Activated gamma-delta T cell treated with Interleukin-2 at 50 U/mL for 16 hours (primary cell): ENCODE results near the gene RGS8.

Experiments
- DNase-seq: peaks from one replicate; pipeline ENCODE4 v3.0.0-alpha.2; 2020

RGS8 gene

DNA sequence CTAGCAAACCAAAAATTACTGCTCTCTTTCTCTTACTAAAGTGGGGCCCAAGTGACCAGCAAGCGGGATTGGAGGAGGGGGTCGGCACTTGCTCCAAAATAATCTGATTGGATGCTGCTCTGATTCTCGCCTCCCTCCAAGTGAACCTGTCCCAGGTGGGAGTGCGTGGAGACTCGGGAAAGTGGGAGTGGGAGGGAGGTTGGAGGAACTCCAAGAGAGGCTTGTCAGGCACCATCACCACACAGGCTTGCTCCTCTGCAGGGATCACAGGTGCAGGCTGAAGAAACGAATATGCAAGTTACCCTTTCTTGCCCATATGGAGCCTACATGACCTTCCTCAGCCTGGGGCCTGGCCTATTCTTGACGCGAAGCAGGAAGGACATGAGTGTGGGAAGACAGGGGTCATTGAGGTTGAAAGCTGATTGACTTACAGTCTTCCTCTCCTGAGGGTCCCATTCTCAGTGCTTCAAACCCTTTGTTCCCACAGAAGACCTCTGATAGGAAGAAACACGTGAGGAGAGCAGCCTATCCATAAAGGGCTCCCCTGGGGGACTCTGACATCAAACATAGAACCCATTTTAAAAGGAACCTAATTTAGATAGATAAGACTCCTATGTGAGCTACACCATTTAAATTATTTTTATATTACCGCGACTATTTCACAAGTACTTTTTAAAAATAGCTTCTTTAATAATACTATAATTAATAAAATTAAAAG, 14.2 kb downstream of the RGS8 start:
- DNase-seq = no peak

DNA sequence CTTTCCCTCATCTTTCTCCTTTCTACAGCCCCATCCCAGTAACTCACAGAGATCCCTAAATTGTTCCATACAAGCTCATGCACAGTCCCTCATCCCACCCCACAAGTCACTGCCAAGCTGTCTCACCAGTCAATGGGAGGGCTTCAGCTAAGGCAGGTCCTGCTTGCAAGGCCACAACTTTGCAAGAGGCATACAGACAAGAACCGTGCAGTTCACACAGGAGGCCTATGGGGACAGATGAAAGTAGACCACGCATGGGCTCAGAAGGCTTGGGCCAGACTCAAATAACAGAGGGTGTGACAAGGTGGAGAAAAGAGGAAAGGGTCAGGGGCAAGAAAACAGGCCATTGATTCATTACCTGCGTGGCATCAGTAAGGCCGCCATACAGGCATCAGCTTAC, 15.1 kb downstream of the RGS8 start:
- no peak for DNase-seq

DNA sequence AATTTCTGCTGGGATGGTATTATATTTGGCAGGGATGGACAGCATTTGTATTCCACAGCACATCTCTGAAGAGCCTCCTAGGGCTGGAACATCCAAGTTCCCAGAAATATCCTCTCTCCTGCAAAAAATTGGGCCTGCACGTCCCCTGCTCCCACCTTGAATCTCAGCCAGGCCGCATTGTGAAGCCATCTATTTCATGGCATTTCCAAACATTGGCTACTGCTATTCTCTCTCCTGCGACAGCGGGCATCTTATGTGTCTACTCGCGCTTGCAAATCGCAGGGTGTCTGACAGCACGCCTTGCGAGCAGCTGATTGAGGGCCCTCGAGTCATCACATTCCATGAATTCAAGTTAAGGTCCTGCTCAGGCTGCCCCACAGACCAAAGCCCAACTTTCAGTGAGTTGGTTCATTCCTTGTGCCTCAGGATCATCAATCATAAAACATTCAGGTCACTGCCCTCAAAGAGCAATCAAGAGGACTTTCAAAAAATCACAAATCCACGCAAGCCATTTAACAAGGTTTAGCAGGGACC, 15.8 kb downstream of the RGS8 start:
- DNase-seq = no peak

DNA sequence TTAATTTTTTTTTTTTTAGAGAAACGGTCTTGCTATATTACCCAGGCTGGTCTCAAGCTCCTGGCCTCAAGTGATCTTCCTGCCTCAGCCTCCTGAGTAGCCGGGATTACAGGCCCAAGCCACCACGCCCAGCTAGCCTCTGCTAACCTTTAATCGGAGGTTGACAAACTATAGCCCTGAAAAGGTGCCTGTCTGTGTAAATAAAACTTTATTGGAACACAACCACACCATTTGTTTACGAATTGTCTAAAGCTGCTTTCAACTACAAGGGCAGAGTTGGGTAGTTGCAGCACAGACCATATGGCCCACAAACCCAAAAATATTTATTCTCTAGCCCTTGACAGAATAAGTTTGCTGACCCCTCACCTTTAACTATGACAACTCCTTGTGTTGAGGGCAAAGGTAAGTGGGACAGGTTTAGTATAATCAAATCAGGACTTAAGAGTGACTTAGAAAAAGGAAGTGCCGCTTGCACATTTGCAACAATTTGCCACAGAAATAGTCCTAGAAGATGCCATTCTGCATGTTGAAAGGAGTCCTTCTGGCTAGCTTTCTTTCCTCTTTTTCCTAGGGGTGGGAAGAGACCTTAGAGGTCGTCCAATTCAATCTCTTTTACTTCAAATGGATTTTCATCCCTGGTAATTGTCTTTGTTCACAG, 16.4 kb downstream of the RGS8 start:
- DNase-seq = no peak

DNA sequence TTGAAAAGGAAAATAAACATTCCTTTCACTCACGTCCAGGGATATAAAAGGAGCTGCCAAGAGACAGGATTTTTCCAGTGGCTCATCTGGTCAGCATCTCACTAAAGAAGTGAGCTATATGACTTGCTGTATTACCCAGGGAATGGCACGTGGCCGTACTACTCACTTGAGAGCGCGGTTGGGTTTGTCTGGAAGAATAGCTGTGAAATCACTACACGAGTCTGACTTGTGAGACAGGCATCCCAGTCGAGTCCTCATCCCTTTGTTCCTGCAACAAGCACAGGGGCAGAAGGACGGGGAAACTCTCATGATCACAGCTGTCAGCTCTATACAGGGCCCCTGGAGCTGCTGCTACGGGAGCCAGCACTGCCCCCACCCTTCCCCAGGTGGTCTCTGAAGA, 17.7 kb downstream of the RGS8 start:
- DNase-seq = no peak

DNA sequence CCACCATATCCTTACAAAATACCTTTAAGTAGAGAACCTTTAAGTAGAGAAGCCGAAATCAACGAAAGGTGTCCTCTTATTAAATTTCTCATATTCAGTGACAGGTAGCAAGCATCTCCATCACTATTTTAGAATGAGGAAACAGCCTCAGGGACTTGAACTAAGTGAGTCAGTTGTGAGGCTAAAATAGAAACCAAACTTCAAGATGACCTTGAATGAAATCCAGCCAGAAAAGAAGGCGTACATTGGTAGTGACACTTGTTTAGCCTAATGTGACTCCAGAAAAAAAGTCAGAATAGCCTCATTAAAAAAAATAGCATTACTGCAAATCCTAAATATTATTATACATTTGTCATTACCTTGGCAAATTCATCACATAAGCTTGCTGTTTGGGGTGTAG, 20.1 kb downstream of the RGS8 start:
- DNase-seq = no peak

DNA sequence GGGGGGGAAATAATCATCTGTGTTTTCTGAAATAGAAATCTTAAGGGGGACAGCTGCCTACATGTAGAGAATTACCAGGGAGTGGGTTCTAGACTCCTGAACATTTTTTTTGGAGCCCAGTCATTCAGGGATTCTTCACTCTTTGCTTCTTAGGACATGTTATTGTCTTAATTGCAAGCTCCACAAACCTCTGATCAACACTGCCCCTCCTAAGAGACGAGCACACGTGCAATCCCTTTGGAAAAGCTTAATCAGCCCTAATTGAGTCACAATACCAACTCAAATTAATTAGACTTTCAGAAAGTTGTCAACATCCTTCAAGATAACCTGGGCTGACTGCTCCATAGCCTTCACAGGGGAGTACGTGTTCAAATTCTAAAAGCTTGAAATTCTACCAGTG, 21.4 kb downstream of the RGS8 start:
- DNase-seq = no peak

DNA sequence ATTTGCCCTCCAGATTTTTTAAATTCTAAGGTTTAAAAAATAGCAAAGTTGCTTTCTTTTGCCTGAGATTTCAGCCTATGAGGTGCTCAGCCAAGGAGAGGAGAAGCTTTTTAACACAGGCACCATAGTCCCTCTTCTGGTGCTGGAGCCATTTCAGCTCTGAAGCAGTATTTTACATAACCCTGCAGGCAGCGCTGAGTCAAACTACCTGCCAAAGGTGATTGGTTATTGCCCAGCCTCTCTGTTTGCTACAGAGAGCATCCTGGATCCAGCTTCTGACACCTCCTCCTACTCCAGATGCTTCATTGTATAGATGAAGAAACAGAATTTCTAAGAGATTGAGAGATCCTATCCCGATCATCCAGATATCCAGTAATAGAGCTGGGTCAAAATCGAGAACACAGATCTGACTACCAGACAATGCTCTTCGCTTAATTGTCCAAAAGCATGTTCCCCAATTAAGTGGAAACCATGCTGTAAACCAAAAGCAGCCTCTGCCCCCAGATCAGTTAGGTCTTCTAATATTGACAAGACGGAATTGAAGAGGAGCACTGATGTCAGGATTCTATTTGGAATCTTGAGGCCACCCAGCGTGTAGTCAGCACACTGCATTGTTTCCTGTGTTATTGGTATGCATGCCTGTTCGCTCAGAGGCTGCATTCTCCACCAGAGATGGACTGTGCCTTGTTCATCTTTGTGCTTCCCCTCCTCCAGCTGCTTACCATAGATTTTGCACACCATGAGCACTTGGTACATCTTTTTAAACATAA, 22.1 kb downstream of the RGS8 start:
- no peak for DNase-seq

DNA sequence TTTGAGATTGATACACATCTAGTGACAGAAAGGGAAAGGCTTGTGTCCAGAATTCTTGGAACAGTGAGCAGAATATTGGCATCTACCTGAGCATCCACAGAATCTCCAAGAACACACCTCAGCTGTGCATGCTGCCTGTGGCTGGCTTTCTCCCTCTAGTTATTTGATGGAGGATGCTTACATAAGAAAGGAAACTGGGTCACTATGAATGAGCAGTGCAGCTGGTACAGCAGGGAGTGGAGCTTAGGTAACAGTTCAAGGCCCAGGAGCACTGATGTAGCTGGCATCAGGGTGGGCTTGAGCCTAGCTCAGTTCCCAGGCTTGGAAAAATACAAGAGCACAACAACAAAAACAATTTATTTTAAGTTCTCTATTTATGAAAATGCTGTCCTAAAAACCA, 26.3 kb downstream of the RGS8 start:
- DNase-seq = no peak

DNA sequence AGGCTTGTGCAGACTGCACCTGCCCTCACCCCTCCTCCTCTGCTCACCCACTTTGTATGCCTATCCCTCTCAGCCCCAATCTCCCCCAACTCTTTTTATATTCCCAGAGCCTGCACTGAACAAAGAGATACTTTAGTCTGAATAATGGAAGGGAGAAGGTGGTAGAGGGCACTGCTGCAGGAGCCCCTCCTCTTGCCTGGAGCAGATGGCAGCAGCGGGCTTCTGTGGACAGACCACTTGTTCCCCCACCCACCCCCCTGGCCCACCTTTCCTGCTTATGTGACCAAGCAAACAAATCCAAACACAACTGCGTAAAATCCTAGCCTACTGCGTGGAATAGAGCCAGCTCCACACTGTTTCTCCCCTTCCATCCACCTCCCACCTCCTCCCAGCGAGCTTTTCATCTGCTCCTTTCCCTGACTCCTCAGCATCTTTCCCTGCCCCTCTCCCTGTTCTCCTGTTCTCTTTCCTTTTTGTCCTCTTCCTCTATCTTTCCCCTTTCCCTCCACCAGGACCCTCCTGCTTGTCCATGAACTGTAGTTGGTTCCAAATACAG, 27.5 kb downstream of the RGS8 start:
- DNase-seq = no peak

DNA sequence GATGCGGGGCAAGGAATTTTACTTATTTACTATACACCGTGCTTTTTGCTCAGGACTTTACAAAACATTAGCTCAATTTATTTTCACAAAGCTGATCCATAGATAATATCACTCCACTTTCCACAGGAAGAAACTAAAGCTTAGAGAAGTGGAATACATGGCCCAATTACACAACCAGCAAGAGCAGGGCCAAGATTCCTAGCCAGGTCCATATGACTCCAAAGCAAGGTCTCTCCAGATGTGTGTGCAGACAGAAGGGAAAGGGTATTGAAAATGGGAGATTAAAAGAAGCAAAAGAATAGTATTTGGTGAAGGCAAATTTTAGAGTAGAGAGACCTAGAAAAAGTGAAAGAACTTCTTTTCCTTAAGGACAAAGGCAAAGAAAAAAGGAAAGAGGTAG, 30.4 kb downstream of the RGS8 start:
- no peak for DNase-seq

DNA sequence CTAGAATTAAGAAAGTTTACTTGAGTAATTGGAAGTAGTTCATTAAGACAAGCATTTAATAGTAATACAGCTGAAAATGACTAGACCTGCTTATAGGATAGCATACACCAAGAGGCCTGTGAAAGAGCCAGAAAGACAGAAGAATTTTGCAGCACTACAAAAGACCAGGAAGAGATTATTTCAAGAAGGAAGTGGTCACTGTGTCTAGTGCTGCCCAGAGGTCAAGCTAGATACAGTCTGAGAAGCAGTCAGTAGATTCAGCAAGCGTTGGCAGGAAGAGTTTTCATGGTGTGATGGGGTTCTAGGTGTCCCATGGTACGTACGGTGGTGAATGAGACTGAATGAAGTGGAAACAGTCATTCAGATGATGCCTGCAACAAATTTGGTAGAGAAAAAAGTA, 31.5 kb downstream of the RGS8 start:
- no peak for DNase-seq

DNA sequence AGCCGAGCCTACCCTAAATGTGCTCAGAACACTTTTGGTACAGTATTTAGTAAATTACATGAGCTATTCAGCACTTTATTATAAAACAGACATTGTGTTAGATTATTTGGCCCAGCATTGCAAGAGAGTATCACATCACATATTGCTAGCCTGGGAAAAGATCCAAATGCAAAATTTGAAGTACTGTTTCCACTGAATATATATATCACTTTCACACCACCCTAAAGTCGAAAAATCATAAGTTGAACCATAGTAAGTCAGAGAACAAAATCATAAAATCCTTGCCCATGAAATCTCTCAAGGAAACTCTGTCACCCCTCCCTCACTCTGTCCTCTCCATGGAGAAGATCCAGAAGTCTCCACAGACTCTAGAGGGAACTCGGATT, 33.1 kb downstream of the RGS8 start:
- no peak for DNase-seq

DNA sequence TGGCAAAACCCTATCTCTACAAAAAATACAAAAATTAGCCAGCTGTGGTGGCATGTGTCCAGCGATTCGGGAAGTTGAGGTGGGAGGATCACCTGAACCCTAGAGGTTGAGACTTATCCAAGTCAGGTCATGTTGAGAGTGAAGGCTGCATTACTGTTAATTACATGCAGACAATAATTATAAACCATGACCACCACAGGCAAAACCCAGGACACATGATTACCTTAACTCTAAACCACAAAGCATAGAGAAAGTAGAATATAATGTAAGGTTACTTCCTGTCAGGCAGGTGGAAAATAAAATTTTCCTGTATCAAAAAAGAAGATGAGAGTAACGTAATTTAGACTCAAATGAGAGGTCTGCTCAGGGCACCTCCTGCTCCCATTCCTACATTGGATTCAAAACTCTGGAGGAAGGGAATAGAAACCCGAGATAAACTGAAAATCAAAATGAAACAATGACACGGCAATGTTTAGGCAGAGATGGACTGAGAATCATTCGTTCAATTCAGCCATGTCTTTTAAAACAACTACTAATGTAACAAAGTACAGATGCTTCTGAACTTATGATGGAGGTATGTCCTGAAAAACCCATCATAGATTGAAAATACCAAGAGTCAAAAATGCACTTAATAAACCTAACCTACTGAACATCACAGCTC, 33.6 kb downstream of the RGS8 start:
- no peak for DNase-seq

DNA sequence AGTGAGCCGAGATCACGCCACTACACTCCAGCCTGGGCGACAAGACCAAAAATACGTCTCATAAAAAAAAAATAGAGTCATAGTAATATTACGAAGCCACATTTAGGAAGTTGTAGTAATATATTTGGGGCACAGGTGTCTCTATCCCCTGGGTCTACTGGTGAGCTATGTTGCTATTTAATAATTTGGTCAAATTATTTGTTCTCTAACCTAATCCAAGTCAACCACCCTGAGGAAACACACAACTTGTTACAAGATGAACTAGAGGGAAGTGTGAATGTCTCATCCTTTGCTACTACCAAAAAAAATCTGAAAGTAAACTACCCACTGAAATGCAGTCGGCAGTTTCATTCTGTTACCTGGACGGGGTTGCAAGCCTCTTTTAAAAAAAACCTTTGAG, 35.3 kb downstream of the RGS8 start:
- no peak for DNase-seq

DNA sequence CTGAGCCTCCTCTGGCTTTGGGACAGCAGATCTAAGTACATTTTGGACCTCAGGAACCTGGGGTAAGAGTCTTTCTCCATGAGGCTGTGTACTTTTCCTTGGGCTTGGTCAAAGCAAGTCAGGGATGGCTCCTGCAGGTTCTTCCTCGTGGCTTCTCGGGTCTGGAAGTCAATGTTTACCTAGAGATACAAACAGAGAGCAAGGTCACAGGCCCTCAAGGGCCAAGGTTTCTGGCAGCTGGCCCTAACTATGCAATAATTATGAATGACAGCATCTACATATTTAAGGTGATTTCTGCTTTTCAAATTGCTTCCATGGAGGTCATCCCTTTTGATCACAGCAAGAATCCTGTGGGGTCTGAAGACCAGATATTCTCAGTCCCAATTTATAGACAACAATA, 37.6 kb downstream of the RGS8 start:
- DNase-seq = no peak

DNA sequence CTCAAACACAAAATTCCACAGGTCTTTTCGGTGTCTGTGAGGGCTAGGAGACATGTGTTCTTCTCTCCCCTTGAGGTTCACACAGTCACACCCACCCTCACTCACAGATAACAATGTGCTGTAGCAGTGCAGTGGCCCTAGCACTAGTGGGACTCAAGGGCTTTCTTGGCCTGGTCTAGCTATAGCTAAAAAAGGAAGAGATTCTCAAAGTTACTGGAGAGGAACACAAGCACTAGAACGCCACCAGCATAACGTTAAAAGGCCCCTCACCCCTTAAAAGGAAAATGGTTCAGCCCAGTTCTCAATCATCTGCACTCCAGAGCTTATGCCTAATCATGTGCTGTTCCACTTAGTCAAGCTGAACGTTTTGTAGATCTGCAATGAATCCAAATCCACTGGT, 39.5 kb downstream of the RGS8 start:
- no peak for DNase-seq

DNA sequence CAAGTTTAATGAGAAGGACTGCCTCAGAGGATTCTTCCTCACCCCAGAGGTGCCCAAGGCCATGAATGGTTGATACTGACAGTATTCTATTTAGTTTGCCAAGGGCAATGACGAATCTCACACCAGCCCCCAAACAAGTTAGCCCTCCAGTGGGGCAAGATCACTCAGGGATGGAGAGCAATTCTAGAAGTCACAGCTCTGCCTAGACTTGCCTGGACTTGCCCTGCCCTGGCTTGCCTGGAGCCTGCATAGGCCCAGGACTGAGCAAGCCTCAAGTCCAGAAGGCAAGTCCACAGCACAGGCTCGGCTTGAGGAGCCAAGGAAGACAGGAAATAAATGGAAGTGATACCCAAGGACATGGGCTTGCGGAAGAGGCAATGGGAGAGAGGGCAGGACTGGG, 40.7 kb downstream of the RGS8 start:
- DNase-seq = no peak

DNA sequence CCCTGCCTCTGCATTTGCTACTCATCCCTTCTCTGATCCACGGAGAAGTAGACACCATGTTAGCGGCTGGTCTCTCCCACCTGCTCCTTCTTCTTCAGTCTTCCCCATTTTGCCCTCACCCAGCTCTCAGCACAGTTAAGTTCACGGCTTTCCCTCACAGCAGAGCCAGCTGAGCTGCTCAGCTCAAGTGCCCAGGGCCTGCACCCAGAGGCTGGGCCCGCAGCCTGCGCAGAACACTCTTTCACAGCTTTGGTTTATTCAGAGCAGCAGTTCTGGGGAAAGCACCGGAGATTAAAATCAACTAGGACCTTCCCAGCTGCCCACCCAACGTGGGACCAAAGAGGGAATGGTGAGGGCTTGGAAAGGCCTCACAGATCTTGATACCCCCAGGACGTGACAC, 41.9 kb downstream of the RGS8 start:
- no peak for DNase-seq

DNA sequence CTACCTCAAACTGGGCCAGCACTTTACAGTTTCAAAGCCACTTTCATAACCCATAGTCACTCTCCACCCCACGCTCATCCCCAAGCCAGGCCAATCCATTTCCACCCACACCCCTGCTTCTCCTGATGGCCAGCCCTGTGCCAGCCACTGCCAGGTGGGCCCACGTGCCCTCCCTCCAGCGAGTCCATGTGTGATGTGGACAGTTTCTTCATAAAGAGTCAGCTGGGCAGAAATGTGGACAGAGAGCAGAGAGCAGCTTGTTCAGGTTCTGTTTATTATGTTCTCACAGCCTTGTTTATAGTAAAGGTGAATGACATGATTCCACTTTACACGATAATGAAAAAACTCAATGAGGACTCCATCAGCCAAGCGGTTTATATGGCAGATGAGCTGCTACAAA, 42.8 kb downstream of the RGS8 start:
- no peak for DNase-seq

DNA sequence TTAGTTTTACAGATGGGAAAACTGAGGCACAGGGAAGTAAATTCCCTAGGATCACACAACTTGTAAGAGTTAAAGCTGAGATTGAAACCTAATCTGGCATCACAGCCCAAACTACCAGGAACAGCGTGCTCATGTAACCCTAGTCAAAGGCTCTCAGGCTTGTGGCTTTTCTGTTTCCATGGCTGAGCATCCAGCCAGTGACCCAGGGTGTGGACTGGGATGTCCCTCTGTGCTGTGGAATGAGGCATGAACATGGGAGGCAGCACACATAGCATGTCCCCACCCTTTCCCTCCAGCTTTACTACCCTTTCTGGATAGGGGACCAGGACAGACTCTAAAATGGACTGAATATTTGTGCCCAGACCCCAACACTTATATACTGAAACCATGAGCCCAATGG, 45.1 kb downstream of the RGS8 start:
- no peak for DNase-seq

DNA sequence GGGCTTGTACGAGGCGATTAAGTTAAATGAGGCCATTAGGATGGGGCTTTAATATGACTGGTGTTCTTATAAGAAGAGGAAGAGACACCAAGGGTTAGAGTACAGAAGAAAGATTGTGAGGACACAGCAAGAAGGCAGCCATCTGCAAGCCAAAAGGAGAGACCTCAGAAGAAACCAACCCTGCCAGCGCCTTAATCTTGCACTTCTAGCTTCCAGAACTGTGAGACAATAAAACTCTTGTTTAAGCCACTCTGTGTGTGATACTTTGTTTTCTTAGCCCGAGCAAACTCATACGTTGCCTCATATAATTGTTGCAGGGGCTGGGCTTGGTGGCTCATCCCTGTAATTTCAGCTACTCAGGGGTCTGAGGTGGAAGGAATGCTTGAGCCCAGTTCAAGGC, 46.6 kb downstream of the RGS8 start:
- no peak for DNase-seq

DNA sequence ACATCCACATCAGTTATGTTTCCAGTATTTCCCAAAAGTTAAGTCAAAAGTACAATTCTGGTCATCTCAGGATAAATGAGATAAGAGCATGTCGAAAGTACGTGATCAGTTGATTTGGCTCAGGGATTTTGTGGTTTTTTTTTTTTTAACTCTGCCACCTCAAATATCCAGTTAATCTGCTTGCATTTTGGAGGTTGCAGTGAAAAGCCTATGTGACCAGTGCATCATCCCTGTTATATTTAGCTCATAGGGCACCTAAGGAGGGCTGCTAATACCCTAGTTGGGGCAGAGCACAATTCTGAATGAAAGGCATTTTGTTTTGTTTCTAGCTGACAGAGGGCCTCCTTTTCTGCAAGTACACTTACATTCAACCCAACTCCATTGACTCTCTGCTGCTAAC, 48.5 kb downstream of the RGS8 start:
- no peak for DNase-seq
